ENCODE measurements around the gene HNRNPR. TPM values are rescaled to one million over a fixed set of nuclear protein-coding genes. Genes with fewer than 3 reads are reported as not detected.
A peak's percentile ranks its signal among the peaks of the same experiment; 100 is the strongest.

Gene HNRNPR
- total and polyA plus RNA-seq, 9 of the 15 experiments (the other 6 are each of a cell fraction or from before 2014, with no cell fraction given), result 80.9 to 372 (median 301) TPM

GRCh38 chr1:23362218-23362713 is 18.2 kb upstream of the HNRNPR start (continued):
- TF ChIP-seq TSHZ1 (CRISPR knock-in tag; IDR thresholded peaks at IDR 0.05) (0 out of 2 replicates have a peak, but pooled peaks have one; percentile 32), ZEB2 (IDR thresholded peaks at IDR 0.05) (peak; percentile 72), TGIF2 (CRISPR knock-in tag; IDR thresholded peaks at IDR 0.05) (no peak), ZBTB40 (IDR thresholded peaks at IDR 0.05) (peak; percentile 51; the same call in 1 of the 2 replicates), ZBTB40 (CRISPR knock-in tag; IDR thresholded peaks at IDR 0.05) (no peak), TEAD4 (IDR thresholded peaks at IDR 0.05; ENCODE audit: low read length) (peak; percentile 59; the same call in 1 of the 2 replicates), TEAD4 (CRISPR knock-in tag; IDR thresholded peaks at IDR 0.05; ENCODE audit: borderline replicate concordance) (no peak), ZNF449 (CRISPR knock-in tag; IDR thresholded peaks at IDR 0.05) (no peak), CAMTA2 (CRISPR knock-in tag; conservative IDR thresholded peaks at IDR 0.05) (no peak), RAD21 (CRISPR knock-in tag; conservative IDR thresholded peaks at IDR 0.05 in 1 of 2, IDR thresholded peaks at IDR 0.05 in 1 of 2) (no peak), STAT6 (CRISPR knock-in tag; IDR thresholded peaks at IDR 0.05) (no peak)

All from K562 (cell line).